Jurkat, Clone E6-1 (cell line): ENCODE results near the gene SFXN4.
"Not testable (repeated sequence)": the region's sequence is repeated elsewhere in the genome, so short reads cannot be mapped to it uniquely, and the experiment has no call there.

ENCODE experiments used
- DNase-seq: peaks from one replicate; pipeline ENCODE4 v3.0.0-alpha.2; 2011; ENCODE audit warnings: low read depth, low spot score
- H3K4me3 ChIP-seq: 2 replicates; pipeline ENCODE4 v1.5.1; 2011; ENCODE audit warnings: mild to moderate bottlenecking, low read length, control low read depth, moderate library complexity

SFXN4 gene

GRCh38 chr10:119191881-119192280 lies 26.4 kb upstream of the SFXN4 start:
- H3K4me3 ChIP-seq = no peak overlapping the region
- DNase-seq = no peak

GRCh38 chr10:119190954-119191785 lies 25.7 kb upstream of the SFXN4 start:
- no peak overlapping the region for H3K4me3 ChIP-seq
- no peak for DNase-seq

DNA sequence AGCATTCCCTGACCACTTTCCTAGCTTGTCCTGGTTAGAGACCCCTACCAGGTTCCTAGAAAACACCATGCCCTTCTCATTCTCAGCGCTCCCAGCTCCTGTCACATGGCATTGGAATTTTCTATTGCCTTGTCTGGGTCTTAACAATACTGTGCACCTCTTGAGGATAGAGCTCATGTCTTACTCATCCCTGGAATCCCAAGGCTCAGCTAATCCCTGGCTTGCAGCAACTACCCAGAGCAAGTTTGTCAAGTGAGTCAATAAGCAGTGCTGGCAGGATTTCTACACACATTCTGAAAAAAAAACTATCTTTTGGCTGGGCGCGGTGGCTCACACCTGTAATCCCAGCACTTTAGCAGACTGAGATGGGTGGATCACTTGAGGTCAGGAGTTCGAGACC lies 24.8 kb upstream of the SFXN4 start:
- no peak overlapping the region for H3K4me3 ChIP-seq

GRCh38 chr10:119189811-119190282 lies 24.3 kb upstream of the SFXN4 start:
- no peak overlapping the region for H3K4me3 ChIP-seq
- no peak for DNase-seq

More for the DNA sequence above, 24.8 kb upstream of the SFXN4 start:
- DNase-seq = no peak

DNA sequence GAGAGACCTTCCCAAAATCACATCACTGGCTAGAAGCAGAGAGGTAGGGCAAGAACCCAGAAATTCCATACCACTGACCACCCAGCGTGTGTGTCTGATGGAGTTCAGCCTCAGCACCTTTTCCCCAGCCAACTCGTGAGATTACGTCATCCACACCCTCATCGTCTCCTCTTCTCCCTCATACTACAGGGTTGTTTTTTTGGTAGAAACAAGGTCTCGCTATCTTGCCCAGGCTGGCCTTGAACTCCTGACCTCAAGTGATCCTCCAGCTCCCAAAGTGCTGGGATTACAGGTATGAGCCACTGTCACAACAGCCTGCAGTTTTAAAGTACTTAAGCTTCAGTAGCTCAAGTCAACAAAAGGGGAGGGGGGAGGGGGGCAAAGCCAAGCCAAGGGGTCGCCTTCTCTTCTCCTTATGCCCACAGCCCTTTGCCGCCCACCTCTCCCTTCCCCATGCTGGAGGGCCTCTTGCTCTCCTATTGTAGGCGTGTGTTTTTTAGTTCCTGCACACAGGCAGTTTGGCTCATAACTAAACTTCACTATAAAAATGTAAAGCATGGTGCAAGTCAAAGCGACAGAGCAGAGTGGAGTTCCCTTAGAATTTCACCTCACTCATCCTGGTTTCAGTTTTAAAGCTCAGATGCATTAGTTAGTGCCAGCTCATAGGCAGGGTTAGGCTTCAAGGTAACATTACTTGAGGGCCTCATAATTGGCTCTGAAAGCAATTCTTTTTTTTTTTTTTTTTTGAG lies 18.3 kb upstream of the SFXN4 start:
- H3K4me3 ChIP-seq = no peak overlapping the region
- no peak for DNase-seq

- DNase-seq, H3K4me3 ChIP-seq: not testable (repeated sequence)
Measured at GRCh38 chr10:119180850-119181400, 15.4 kb upstream of the SFXN4 start.

DNA sequence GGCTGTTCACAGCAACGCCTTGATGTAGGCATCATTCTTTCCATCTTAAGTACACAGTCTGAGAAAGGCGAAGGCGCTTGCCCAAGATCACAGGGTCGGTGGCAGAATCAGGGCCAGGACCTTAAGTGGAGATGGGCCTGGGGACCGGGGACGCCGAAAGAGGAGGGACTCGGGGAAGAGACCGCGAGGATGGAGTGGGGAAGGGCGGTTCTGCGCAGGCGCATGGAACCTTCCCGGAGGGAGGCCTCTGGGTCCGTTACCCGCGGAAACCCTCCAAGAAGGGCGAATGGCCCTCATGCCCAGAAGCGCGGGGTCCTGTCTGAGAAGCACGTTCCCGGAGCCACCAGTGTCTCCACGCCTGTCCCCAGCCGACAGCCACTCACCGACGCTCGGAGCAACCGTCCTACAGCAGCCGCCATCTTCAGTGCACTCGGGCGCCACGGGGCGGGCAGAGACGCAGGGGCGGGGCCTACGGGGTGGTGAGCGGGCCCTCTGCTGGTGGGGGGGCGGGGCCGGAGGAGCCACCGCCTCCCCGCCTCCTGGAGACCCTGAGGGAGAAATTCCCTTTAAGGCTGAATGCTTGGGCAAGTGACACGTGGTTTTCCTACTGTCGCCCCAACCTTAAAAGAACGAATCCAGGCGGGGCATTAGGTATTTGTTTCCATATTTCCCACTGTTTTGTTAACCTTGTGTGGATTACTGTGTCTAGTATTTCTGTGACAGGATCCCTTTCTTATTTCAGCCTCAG lies 13.0 kb upstream of the SFXN4 start, which contains the start of gene PRDX3:
Gene PRDX3 (minus strand): TSS at position 441 of the 748 bp plus-strand sequence. CDS start 22 bp downstream, at position 419.
- peak; percentile 82 for DNase-seq
- peak within 1 kb of the TSS; percentile 78 for H3K4me3 ChIP-seq

- DNase-seq = no peak
- peak overlapping the region; percentile 78 for H3K4me3 ChIP-seq
Measured at GRCh38 chr10:119177708-119178371, 12.3 kb upstream of the SFXN4 start.

DNA sequence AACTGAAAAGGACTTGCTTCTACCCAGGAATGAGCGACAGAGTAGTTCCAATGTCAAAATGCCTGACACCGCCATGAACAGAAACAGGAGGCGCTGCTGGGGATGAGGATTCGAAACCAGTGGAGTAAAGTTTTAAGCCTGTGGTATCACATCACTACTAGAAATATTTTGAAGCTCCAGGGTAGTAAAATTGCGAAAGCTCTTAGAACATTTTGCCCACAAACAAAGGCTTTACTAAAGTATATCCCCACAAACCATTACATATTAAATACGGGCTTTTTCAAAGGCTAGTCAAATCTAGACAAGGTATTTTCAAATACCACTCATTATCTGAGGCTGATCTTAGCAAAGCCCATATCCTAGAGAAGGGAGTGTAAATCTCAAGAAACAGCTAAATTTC lies 10.7 kb upstream of the SFXN4 start:
- no peak overlapping the region for H3K4me3 ChIP-seq
- no peak for DNase-seq

DNA sequence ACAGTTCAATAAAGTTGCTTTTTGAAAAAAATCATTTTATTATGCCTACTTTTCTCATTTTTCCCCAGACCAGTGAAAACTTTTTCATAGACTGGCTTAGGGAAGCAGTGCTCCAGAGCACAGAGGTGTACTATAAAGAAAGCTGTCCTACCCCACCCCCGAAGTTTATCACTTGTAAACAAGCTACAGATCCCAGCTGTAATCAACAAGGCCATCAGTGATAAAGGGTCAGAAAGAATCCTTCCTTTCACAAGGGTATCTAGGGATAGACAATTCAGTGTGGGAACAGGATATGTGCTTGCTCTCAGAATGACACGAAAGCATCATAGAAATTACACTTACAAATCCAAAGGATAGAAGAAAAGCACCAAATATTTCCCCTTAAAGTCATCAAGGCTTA lies 8.6 kb upstream of the SFXN4 start:
- DNase-seq = no peak
- H3K4me3 ChIP-seq = no peak overlapping the region

DNA sequence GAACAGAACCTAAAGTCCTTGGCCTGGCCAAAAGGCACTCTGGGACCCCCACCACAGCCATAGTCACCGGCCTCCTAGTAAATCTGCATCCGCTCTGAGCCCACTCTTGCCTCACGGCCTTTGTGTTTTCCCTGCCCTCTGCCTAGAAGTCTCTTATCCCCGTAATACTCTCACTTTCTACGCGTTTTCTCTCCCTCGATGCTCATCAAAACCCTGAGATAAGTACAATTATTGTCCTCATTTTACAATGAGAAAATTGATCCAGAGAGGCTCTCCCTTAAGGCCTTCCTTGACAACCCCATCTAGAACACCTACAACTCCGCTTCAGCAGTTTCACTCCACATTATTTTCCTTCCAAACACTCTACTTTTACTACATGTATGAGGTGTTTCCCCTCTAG lies 1.5 kb upstream of the SFXN4 start:
- no peak for DNase-seq

DNA sequence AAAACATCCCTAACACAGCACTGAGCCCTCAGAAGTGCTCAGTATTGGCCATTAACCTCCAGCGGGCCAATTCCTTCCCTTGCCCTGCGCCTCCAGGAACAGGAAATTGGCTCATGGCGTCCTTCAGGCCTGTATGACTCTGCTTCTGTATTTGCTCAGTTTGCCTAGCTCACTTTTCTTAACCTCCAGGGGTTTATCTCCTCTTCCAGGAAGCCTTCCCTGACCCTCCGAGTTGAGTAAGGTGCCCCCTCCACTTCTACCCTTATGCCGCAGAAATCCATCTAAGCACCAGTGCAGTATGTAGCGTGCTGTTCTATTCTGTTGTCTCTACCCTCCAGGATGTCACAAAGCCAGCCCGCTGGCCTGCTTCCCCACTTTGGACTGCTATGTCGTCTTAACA lies 1.1 kb upstream of the SFXN4 start:
- DNase-seq = no peak
- H3K4me3 ChIP-seq = no peak overlapping the region

More for the DNA sequence above, 1.5 kb upstream of the SFXN4 start:
- H3K4me3 ChIP-seq = no peak overlapping the region

- H3K4me3 ChIP-seq = peak overlapping the region; percentile 87
- DNase-seq = no peak
Measured at GRCh38 chr10:119166118-119166500, 595 bp upstream of the SFXN4 start.

- DNase-seq = no peak
- H3K4me3 ChIP-seq = no peak overlapping the region
Measured at GRCh38 chr10:119162452-119163092, 2.9 kb downstream of the SFXN4 start.

GRCh38 chr10:119161680-119162451 lies 3.6 kb downstream of the SFXN4 start:
- no peak for DNase-seq
- no peak overlapping the region for H3K4me3 ChIP-seq

- H3K4me3 ChIP-seq = no peak overlapping the region
Measured at GRCh38 chr10:119159332-119159731, 6.2 kb downstream of the SFXN4 start.

DNA sequence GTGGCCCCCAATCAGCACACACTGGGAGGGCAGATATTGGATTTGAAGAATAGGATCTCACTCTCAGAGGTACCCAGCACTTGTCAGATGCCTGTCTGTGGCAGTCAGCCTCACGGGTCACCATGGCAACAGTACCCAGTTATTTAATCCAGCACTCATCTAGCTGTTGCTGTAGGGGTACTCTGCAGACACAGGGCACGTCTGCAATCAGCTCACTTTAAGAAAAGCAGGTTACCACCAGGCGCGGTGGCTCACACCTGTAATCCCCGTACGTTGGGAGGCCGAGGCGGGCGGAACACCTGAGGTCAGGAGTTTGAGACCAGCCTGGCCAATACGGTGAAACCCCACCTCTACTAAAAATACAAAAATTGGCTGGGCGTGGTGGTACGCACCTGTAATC lies 11.9 kb downstream of the SFXN4 start:
- no peak for DNase-seq
- H3K4me3 ChIP-seq = no peak overlapping the region

More at GRCh38 chr10:119159332-119159731, 6.2 kb downstream of the SFXN4 start:
- no peak for DNase-seq

GRCh38 chr10:119153041-119153440 lies 12.5 kb downstream of the SFXN4 start:
- H3K4me3 ChIP-seq = no peak overlapping the region
- no peak for DNase-seq
